Peyer's patch (tissue), 4 donors: ENCODE measurements around the gene GIMAP2.

Experiments used
- CTCF ChIP-seq, 6 experiments: fragments of 450-650 bp in 4 of 6; fragments of 200-600 bp in 2 of 6; sonication (generic) in 1 of 6; IDR thresholded peaks; one replicate each; pipeline ENCODE4 v1.5.1; 2017 to 2019; ENCODE audit warnings: antibody characterized with exemption in 6 of 6, mild to moderate bottlenecking in 3 of 6, moderate library complexity in 1 of 6
- POLR2A ChIP-seq, 2 donors: fragments of 450-650 bp; IDR thresholded peaks; one replicate each; pipeline ENCODE4 v1.5.1; 2017; ENCODE audit warnings: antibody characterized with exemption in 2 of 2, mild to moderate bottlenecking in 2 of 2, moderate library complexity in 2 of 2

GRCh38 chr7:150660939-150661613 is 24.4 kb upstream of the GIMAP2 start:
- TF ChIP-seq CTCF (IDR thresholded peaks at IDR 0.05) (no peak), POLR2A (IDR thresholded peaks at IDR 0.05) (no peak)
